Uterus (tissue), 4 donors: ENCODE data around the gene DLST. TPM values are rescaled to one million over a fixed set of nuclear protein-coding genes. Genes with fewer than 3 reads are reported as not detected.

ENCODE experiments used
- DNase-seq, 2 donors: peaks; one replicate each; pipeline ENCODE4 v3.0.0-alpha.2; 2019 to 2020
- H3K27ac ChIP-seq, 2 donors: fragments of 200-600 bp; sonication (generic); 1 replicate in 1 of 2; 2 replicates in 1 of 2; pipeline ENCODE4 v1.5.1; 2016 to 2018
- H3K27me3 ChIP-seq, 2 donors: fragments of 200-600 bp; sonication (generic); one replicate each; pipeline ENCODE4 v1.5.1; 2018 to 2019; ENCODE audit warnings: control low read depth in 1 of 2
- H3K36me3 ChIP-seq, 2 donors: fragments of 200-600 bp; sonication (generic); one replicate each; pipeline ENCODE4 v1.5.1; 2019; ENCODE audit warnings: control low read depth in 1 of 2
- H3K4me1 ChIP-seq, 2 donors: fragments of 200-600 bp; sonication (generic); one replicate each; pipeline ENCODE4 v1.5.1; 2018 to 2019; ENCODE audit warnings: control low read depth in 1 of 2
- H3K4me3 ChIP-seq, 2 donors: fragments of 200-600 bp; sonication (generic); 1 replicate in 1 of 2; 2 replicates in 1 of 2; pipeline ENCODE4 v1.5.1; 2018 to 2019; ENCODE audit warnings: mild to moderate bottlenecking in 1 of 2
- H3K9me3 ChIP-seq, 2 donors: fragments of 200-600 bp; sonication (generic); one replicate each; pipeline ENCODE4 v1.5.1; 2019; ENCODE audit warnings: control low read depth in 1 of 2
- CTCF ChIP-seq, 4 experiments: fragments of 200-600 bp in 2 of 4; fragments of 450-650 bp in 2 of 4; sonication (generic) in 2 of 4; IDR thresholded peaks; one replicate each; pipeline ENCODE4 v1.5.1; 2016 to 2019; ENCODE audit warnings: antibody characterized with exemption in 4 of 4, mild to moderate bottlenecking in 2 of 4, moderate library complexity in 1 of 4
- POLR2A ChIP-seq, 2 donors: fragments of 450-650 bp; IDR thresholded peaks; one replicate each; pipeline ENCODE4 v1.6.1; 2016; ENCODE audit warnings: antibody characterized with exemption in 2 of 2, mild to moderate bottlenecking in 1 of 2, moderate library complexity in 1 of 2
- intact Hi-C: fragments of 100-400 bp; cut with DNase I; formaldehyde crosslinking; loops from one replicate; pipeline ENCODE4 v1.15.1; 2023; ENCODE audit warnings: low total_unique reads
- total RNA-seq, 4 donors: library from RNA; depleted of rRNA in 3 of 4; stranded (reverse); fragments of >200 nt in 3 of 4; gene quantifications; one replicate each; pipeline versions ENCODE4 v1.1.0 to v1.2.4, GENCODE V29; 2014 to 2023
- donor health status: DM: yes; HTN: yes; CAD: no.

The DLST gene
- total RNA-seq, 4 donors from 2014 or later, result 31.8 to 77.2 (median 62.7) TPM

- Histone ChIP-seq H3K4me1 (no peaks in the 10 kb centered on the region), H3K36me3 (no peaks in the 10 kb centered on the region), H3K4me3 (no peak overlapping the region), H3K9me3 (no peaks in the 10 kb centered on the region), H3K27ac (no peak overlapping the region), H3K27me3 (no peaks in the 10 kb centered on the region)
- no peak for DNase-seq
- intact Hi-C loops, result no loop called here
- TF ChIP-seq CTCF (IDR thresholded peaks at IDR 0.05) (no peak), POLR2A (IDR thresholded peaks at IDR 0.05) (no peak)
These were observed 45.3 kb upstream of the DLST start for GRCh38 chr14:74836251-74836960.

- no peak overlapping the region for H3K4me3 ChIP-seq
- H3K4me1 ChIP-seq, result no peaks in the 10 kb centered on the region
- intact Hi-C loops, result no loop called here
- DNase-seq, result no peak
- no peaks in the 10 kb centered on the region for H3K9me3 ChIP-seq
- H3K27ac ChIP-seq, result peak overlapping the region; percentile 37 to 47
- TF ChIP-seq POLR2A (IDR thresholded peaks at IDR 0.05) (no peak), CTCF (IDR thresholded peaks at IDR 0.05) (no peak)
- no peaks in the 10 kb centered on the region for H3K27me3 ChIP-seq
- H3K36me3 ChIP-seq, result no peaks in the 10 kb centered on the region
These were observed 43.5 kb upstream of the DLST start for GRCh38 chr14:74838166-74838565.

GRCh38 chr14:74840603-74841030, 41.1 kb upstream of the DLST start:
- intact Hi-C loops, result no loop called here
- Histone ChIP-seq H3K27ac (no peak overlapping the region), H3K4me3 (no peak overlapping the region), H3K9me3 (no peaks in the 10 kb centered on the region), H3K4me1 (no peaks in the 10 kb centered on the region), H3K27me3 (no peaks in the 10 kb centered on the region), H3K36me3 (no peaks in the 10 kb centered on the region)
- TF ChIP-seq POLR2A (IDR thresholded peaks at IDR 0.05), result no peak
- TF ChIP-seq CTCF (IDR thresholded peaks at IDR 0.05), result no peak
- DNase-seq, result no peak

- Histone ChIP-seq H3K9me3 (no peaks in the 10 kb centered on the region), H3K27ac (no peak overlapping the region), H3K27me3 (no peaks in the 10 kb centered on the region), H3K4me3 (no peak overlapping the region), H3K36me3 (no peaks in the 10 kb centered on the region), H3K4me1 (no peaks in the 10 kb centered on the region)
- no peak for TF ChIP-seq POLR2A (IDR thresholded peaks at IDR 0.05)
- TF ChIP-seq CTCF (IDR thresholded peaks at IDR 0.05), result no peak
- intact Hi-C loops, result no loop called here
- DNase-seq, result no peak
These were observed 40.2 kb upstream of the DLST start for GRCh38 chr14:74841230-74842207.

GRCh38 chr14:74843653-74844052, 38.1 kb upstream of the DLST start:
- intact Hi-C loops, result no loop called here
- TF ChIP-seq POLR2A (IDR thresholded peaks at IDR 0.05) (no peak), CTCF (IDR thresholded peaks at IDR 0.05) (no peak)

More at GRCh38 chr14:74843653-74844052, 38.1 kb upstream of the DLST start:
- no peaks in the 10 kb centered on the region for H3K27me3 ChIP-seq
- no peak overlapping the region for H3K4me3 ChIP-seq
- H3K36me3 ChIP-seq, result no peaks in the 10 kb centered on the region
- H3K27ac ChIP-seq, result no peak overlapping the region
- no peaks in the 10 kb centered on the region for H3K9me3 ChIP-seq
- no peaks in the 10 kb centered on the region for H3K4me1 ChIP-seq
- DNase-seq, result no peak
